Measurements from ENCODE around the gene BOD1L1. TPM values are rescaled to one million over a fixed set of nuclear protein-coding genes. Genes with fewer than 3 reads are reported as not detected.

Gene BOD1L1
- total RNA-seq, 1 experiment from 2014 or later, result 40.4 TPM

GRCh38 chr4:13529128-13529919 is 98.2 kb downstream of the BOD1L1 start:
- H3K27ac ChIP-seq, result no peak overlapping the region
- H3K9me3 ChIP-seq (ENCODE audit: insufficient read depth, low read depth), result no peaks in the 10 kb centered on the region
- no peak for DNase-seq
- POLR2A ChIA-PET (ENCODE audit: unreplicated experiment), result no interaction called here
- no peak overlapping the region for H2AFZ ChIP-seq
- TF ChIP-seq CTCF (conservative IDR thresholded peaks at IDR 0.05) (no peak), EZH2 (IDR thresholded peaks at IDR 0.05; ENCODE audit: low read depth) (no peak)
- H3K36me3 ChIP-seq (ENCODE audit: low read depth), result no peaks in the 10 kb centered on the region
- H3F3A ChIP-seq (ENCODE audit: insufficient read depth, low read depth), result no peaks in the 10 kb centered on the region
- H3K4me2 ChIP-seq, result no peak overlapping the region
- no TSS peak for BruUV-seq (replicated peaks)
- H4K20me1 ChIP-seq (ENCODE audit: insufficient read depth), result no peaks in the 10 kb centered on the region
- peaks cover 8% of the 10 kb centered on the region; the same call in 1 of the 2 replicates for H3K27me3 ChIP-seq (ENCODE audit: insufficient read depth, low read depth)
- H3K4me1 ChIP-seq (replicated peaks; ENCODE audit: insufficient read depth), result no peaks in the 10 kb centered on the region
- H3K79me2 ChIP-seq (ENCODE audit: low read depth), result no peaks in the 10 kb centered on the region
- intact Hi-C loops (cut with micrococcal nuclease; ENCODE audit: unreplicated experiment), result no loop called here
- no peaks in the 10 kb centered on the region for H3K9me2 ChIP-seq (ENCODE audit: insufficient read depth)
- CTCF ChIA-PET, result no interaction called here
- H3K4me3 ChIP-seq, result no peak overlapping the region

- no peak overlapping the region for H3K27ac ChIP-seq
- no peaks in the 10 kb centered on the region for H3K4me1 ChIP-seq (replicated peaks; ENCODE audit: insufficient read depth)
- H3K9me3 ChIP-seq (ENCODE audit: insufficient read depth, low read depth), result no peaks in the 10 kb centered on the region
- no peak for TF ChIP-seq CTCF (conservative IDR thresholded peaks at IDR 0.05)
- no peak for TF ChIP-seq EZH2 (IDR thresholded peaks at IDR 0.05; ENCODE audit: low read depth)
- H3F3A ChIP-seq (ENCODE audit: insufficient read depth, low read depth), result no peaks in the 10 kb centered on the region
- POLR2A ChIA-PET (ENCODE audit: unreplicated experiment), result no interaction called here
- BruUV-seq (replicated peaks), result no TSS peak
- no peaks in the 10 kb centered on the region for H3K79me2 ChIP-seq (ENCODE audit: low read depth)
- intact Hi-C loops (cut with micrococcal nuclease; ENCODE audit: unreplicated experiment), result no loop called here
- H3K9me2 ChIP-seq (ENCODE audit: insufficient read depth), result no peaks in the 10 kb centered on the region
- DNase-seq, result no peak
- H2AFZ ChIP-seq, result no peak overlapping the region
- H3K4me2 ChIP-seq, result no peak overlapping the region
- H4K20me1 ChIP-seq (ENCODE audit: insufficient read depth), result no peaks in the 10 kb centered on the region
- no peaks in the 10 kb centered on the region for H3K36me3 ChIP-seq (ENCODE audit: low read depth)
- CTCF ChIA-PET, result no interaction called here
- H3K4me3 ChIP-seq, result no peak overlapping the region
- peaks cover 2% of the 10 kb centered on the region; the same call in 1 of the 2 replicates for H3K27me3 ChIP-seq (ENCODE audit: insufficient read depth, low read depth)
Measured at GRCh38 chr4:13528821-13529127, 98.8 kb downstream of the BOD1L1 start.

GRCh38 chr4:13527981-13528820 is 99.3 kb downstream of the BOD1L1 start:
- ChIA-PET POLR2A (ENCODE audit: unreplicated experiment) (no interaction called here), CTCF (no interaction called here)
- no peak for DNase-seq
- Histone ChIP-seq H3K4me1 (replicated peaks; ENCODE audit: insufficient read depth) (no peaks in the 10 kb centered on the region), H3K9me2 (ENCODE audit: insufficient read depth) (no peaks in the 10 kb centered on the region), H3K36me3 (ENCODE audit: low read depth) (no peaks in the 10 kb centered on the region), H3K4me3 (no peak overlapping the region), H3K79me2 (ENCODE audit: low read depth) (no peaks in the 10 kb centered on the region), H2AFZ (no peak overlapping the region), H3K27ac (no peak overlapping the region), H3K9me3 (ENCODE audit: insufficient read depth, low read depth) (no peaks in the 10 kb centered on the region), H4K20me1 (ENCODE audit: insufficient read depth) (no peaks in the 10 kb centered on the region), H3K27me3 (ENCODE audit: insufficient read depth, low read depth) (no peaks in the 10 kb centered on the region), H3F3A (ENCODE audit: insufficient read depth, low read depth) (no peaks in the 10 kb centered on the region), H3K4me2 (no peak overlapping the region)
- BruUV-seq (replicated peaks), result no TSS peak
- TF ChIP-seq EZH2 (IDR thresholded peaks at IDR 0.05; ENCODE audit: low read depth) (no peak), CTCF (conservative IDR thresholded peaks at IDR 0.05) (no peak)
- intact Hi-C loops (cut with micrococcal nuclease; ENCODE audit: unreplicated experiment), result no loop called here

All from PC-9 (cell line).